SK-N-SH treated with all-trans-retinoic acid at 6 μM for 48 hours (cell line): ENCODE results near the gene CRIP3.
"Not testable (repeated sequence)": the region's sequence is repeated elsewhere in the genome, so short reads cannot be mapped to it uniquely, and the experiment has no call there.

Experiments
- BACH2 ChIP-seq: fragments of 250-450 bp; sonication (Bioruptor Pico); IDR thresholded peaks from 2 replicates; pipeline ENCODE4 v1.9.0; 2021; ENCODE audit warnings: mild to moderate bottlenecking, borderline replicate concordance
- CREB5 ChIP-seq: fragments of 250-450 bp; sonication (Bioruptor Pico); IDR thresholded peaks from 2 replicates; pipeline ENCODE4 v1.5.1; 2020; ENCODE audit warnings: low read depth, mild to moderate bottlenecking, moderate library complexity
- CSDC2 ChIP-seq: fragments of 250-450 bp; sonication (Bioruptor Pico); IDR thresholded peaks from 2 replicates; pipeline ENCODE4 v1.5.0; 2020; ENCODE audit warnings: mild to moderate bottlenecking, moderate library complexity
- ISL1 ChIP-seq: fragments of 250-450 bp; sonication (Bioruptor Pico); IDR thresholded peaks from 2 replicates; pipeline ENCODE4 v2.1.2; 2022; ENCODE audit warnings: mild to moderate bottlenecking, moderate library complexity
- OSR1 ChIP-seq: fragments of 250-450 bp; sonication (Bioruptor Pico); IDR thresholded peaks from 2 replicates; pipeline ENCODE4 v1.8.0; 2022; ENCODE audit warnings: moderate library complexity, mild to moderate bottlenecking, inconsistent platforms
- PATZ1 ChIP-seq: fragments of 250-450 bp; sonication (Bioruptor Pico); IDR thresholded peaks from 2 replicates; pipeline ENCODE4 v1.8.0; 2020; ENCODE audit warnings: mild to moderate bottlenecking, moderate library complexity, borderline replicate concordance
- PPARA ChIP-seq: fragments of 250-450 bp; sonication (Bioruptor Pico); IDR thresholded peaks from 2 replicates; pipeline ENCODE4 v1.5.0; 2020; ENCODE audit warnings: mild to moderate bottlenecking, borderline replicate concordance
- SNAI2 ChIP-seq: fragments of 250-450 bp; sonication (Bioruptor Pico); IDR thresholded peaks from 2 replicates; pipeline ENCODE4 v1.5.0; 2020; ENCODE audit warnings: mild to moderate bottlenecking, moderate library complexity
- TCF4 ChIP-seq: fragments of 250-450 bp; sonication (Bioruptor Pico); IDR thresholded peaks from 2 replicates; pipeline ENCODE4 v1.8.0; 2021; ENCODE audit warnings: mild to moderate bottlenecking, moderate library complexity, borderline replicate concordance
- TSHZ2 ChIP-seq: fragments of 250-450 bp; sonication (Bioruptor Pico); IDR thresholded peaks from 2 replicates; pipeline ENCODE4 v1.5.0; 2020; ENCODE audit warnings: mild to moderate bottlenecking, moderate library complexity
- ZC3H10 ChIP-seq: fragments of 250-450 bp; sonication (Bioruptor Pico); IDR thresholded peaks from 2 replicates; pipeline ENCODE4 v1.5.1; 2021; ENCODE audit warnings: mild to moderate bottlenecking, moderate library complexity
- ZFP3 ChIP-seq: fragments of 250-450 bp; sonication (Bioruptor Pico); IDR thresholded peaks from 2 replicates; pipeline ENCODE4 v1.5.0; 2020; ENCODE audit warnings: mild to moderate bottlenecking, moderate library complexity
- ZNF70 ChIP-seq: fragments of 450-650 bp; formaldehyde crosslinking; IDR thresholded peaks from 2 replicates; pipeline ENCODE4 v1.5.0; 2020; ENCODE audit warnings: mild to moderate bottlenecking, moderate library complexity

- not testable (repeated sequence) for TF ChIP-seq ZC3H10 (CRISPR knock-in tag); ISL1 (CRISPR knock-in tag); CREB5 (CRISPR knock-in tag); ZNF70 (CRISPR knock-in tag); ZFP3 (CRISPR knock-in tag); BACH2 (CRISPR knock-in tag); OSR1 (CRISPR knock-in tag); PPARA (CRISPR knock-in tag); PATZ1 (CRISPR knock-in tag); CSDC2; SNAI2 (CRISPR knock-in tag); TCF4 (CRISPR knock-in tag); TSHZ2 (CRISPR knock-in tag)
Measured at GRCh38 chr6:43303006-43303405, 5.6 kb downstream of the CRIP3 start.
